ENCODE data around the gene CPNE5.

- TF ChIP-seq, protein P1, sequence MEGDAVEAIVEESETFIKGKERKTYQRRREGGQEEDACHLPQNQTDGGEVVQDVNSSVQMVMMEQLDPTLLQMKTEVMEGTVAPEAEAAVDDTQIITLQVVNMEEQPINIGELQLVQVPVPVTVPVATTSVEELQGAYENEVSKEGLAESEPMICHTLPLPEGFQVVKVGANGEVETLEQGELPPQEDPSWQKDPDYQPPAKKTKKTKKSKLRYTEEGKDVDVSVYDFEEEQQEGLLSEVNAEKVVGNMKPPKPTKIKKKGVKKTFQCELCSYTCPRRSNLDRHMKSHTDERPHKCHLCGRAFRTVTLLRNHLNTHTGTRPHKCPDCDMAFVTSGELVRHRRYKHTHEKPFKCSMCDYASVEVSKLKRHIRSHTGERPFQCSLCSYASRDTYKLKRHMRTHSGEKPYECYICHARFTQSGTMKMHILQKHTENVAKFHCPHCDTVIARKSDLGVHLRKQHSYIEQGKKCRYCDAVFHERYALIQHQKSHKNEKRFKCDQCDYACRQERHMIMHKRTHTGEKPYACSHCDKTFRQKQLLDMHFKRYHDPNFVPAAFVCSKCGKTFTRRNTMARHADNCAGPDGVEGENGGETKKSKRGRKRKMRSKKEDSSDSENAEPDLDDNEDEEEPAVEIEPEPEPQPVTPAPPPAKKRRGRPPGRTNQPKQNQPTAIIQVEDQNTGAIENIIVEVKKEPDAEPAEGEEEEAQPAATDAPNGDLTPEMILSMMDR (IDR thresholded peaks at IDR 0.05): no peak
- no peak for TF ChIP-seq POLR2A (IDR thresholded peaks at IDR 0.05)
- no peak for TF ChIP-seq POLR2AphosphoS5 (IDR thresholded peaks at IDR 0.05)
- TF ChIP-seq EP300 (IDR thresholded peaks at IDR 0.05): no peak
Observed at GRCh38 chr6:36715469-36715868, 123.8 kb downstream of the CPNE5 start.

Data from stomach (tissue), 4 donors.